HEK293 (cell line): ENCODE data around the gene ADAMTS17.

Source experiments
- SETDB1 ChIP-seq: IDR thresholded peaks from one replicate; pipeline ENCODE4 v1.6.1; 2017; ENCODE audit warnings: mild to moderate bottlenecking, low read length, moderate library complexity, mixed read lengths; ENCODE audit not compliant: insufficient read length
- ZFP69B ChIP-seq: fragments of 450-650 bp; formaldehyde crosslinking; IDR thresholded peaks from 2 replicates; pipeline ENCODE4 v1.5.1; 2016; ENCODE audit warnings: missing biosample characterization, missing genetic modification characterization
- ZNF184 ChIP-seq: fragments of 450-650 bp; IDR thresholded peaks from 2 replicates; pipeline ENCODE4 v1.5.1; 2018; ENCODE audit warnings: missing biosample characterization, mild to moderate bottlenecking, missing genetic modification characterization
- ZNF433 ChIP-seq: fragments of 450-650 bp; formaldehyde crosslinking; IDR thresholded peaks from 2 replicates; pipeline ENCODE4 v1.5.1; 2016; ENCODE audit warnings: missing biosample characterization, missing genetic modification characterization, low read depth
- ZNF670 ChIP-seq: fragments of 450-650 bp; formaldehyde crosslinking; IDR thresholded peaks from 2 replicates; pipeline ENCODE4 v1.5.1; 2016; ENCODE audit warnings: missing biosample characterization, missing genetic modification characterization, low read depth
- ZSCAN30 ChIP-seq: fragments of 450-650 bp; IDR thresholded peaks from 2 replicates; pipeline ENCODE4 v1.5.1; 2018; ENCODE audit warnings: missing biosample characterization, mild to moderate bottlenecking, missing genetic modification characterization, moderate library complexity
- TF ChIP-seq, protein P1 (sequence below): fragments of 450-650 bp; formaldehyde crosslinking; IDR thresholded peaks from 2 replicates; pipeline ENCODE4 v1.5.1; 2016; ENCODE audit warnings: missing biosample characterization, missing genetic modification characterization

DNA sequence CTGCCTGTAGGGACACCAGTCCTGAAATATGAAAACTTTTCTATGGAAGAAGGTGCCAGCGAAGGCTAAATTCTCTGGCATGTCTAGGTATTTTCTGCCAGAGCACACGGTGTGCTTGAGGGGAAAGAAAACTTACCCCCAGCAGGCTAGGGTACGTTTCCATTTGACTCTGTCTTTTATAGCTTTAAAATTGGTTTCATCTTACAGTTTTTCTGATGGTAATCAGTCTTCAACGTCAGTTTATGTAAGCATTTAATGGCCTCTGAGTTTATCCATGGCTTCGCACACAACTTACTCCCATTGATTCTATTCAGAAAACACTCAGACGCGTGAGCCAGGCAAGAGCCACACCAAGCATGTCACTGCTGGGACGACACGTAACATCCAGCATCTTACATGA, 249.7 kb downstream of the ADAMTS17 start:
- TF ChIP-seq SETDB1 (no peak), ZSCAN30 (tag by site-specific recombination) (no peak), ZNF433 (no peak), ZFP69B (no peak), ZNF670 (tag by site-specific recombination) (no peak), ZNF184 (no peak)
- TF ChIP-seq, protein P1, sequence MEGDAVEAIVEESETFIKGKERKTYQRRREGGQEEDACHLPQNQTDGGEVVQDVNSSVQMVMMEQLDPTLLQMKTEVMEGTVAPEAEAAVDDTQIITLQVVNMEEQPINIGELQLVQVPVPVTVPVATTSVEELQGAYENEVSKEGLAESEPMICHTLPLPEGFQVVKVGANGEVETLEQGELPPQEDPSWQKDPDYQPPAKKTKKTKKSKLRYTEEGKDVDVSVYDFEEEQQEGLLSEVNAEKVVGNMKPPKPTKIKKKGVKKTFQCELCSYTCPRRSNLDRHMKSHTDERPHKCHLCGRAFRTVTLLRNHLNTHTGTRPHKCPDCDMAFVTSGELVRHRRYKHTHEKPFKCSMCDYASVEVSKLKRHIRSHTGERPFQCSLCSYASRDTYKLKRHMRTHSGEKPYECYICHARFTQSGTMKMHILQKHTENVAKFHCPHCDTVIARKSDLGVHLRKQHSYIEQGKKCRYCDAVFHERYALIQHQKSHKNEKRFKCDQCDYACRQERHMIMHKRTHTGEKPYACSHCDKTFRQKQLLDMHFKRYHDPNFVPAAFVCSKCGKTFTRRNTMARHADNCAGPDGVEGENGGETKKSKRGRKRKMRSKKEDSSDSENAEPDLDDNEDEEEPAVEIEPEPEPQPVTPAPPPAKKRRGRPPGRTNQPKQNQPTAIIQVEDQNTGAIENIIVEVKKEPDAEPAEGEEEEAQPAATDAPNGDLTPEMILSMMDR = no peak
